Cortex of kidney (tissue), 1 donor: ENCODE results near the gene MAD1L1.
"Not testable (repeated sequence)": the region's sequence is repeated elsewhere in the genome, so short reads cannot be mapped to it uniquely, and the experiment has no call there.

Source experiments
- DNase-seq: peaks from one replicate; lab custom pipeline; 2025; lab: John Stamatoyannopoulos, UW

Gene MAD1L1

DNA sequence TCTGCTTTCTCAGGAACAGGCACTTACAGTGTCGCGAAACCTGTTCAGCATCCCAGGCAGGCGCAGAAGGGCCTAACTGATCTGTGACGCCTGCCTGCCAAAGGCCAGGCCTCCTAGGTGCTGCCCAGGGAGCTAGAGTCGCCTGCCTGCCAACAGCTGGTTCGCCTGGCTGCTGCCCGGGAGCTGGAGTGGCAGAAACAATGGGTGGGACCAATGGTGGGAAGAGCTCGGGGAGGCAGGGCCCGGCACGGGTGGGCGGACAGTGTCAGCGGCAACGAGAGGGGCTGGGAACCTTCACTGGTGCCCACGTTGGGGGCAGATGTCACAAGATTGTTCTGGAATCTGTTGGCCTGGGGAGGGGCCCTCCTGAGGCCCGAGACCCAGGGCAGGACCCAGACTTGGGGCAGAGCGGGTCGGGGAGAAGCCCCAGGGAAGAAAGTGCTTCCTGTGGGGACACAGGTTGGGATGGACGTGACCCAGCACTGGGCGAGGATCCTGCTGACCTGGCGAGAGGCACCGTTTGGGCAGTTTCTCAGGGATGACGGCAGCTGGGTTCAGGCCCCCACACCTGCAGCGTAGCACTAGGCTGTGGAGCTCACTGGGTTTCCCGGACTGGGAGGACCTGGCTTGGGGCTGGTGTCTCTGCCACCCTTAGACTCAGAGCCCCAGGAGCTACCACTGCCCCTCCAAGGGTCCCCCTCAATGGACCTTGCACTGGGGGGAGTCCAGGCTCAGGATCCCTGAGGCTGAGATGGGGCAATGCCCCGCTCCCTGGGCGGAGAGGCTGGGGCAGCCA lies 380.8 kb downstream of the MAD1L1 start:
- DNase-seq = no peak

DNA sequence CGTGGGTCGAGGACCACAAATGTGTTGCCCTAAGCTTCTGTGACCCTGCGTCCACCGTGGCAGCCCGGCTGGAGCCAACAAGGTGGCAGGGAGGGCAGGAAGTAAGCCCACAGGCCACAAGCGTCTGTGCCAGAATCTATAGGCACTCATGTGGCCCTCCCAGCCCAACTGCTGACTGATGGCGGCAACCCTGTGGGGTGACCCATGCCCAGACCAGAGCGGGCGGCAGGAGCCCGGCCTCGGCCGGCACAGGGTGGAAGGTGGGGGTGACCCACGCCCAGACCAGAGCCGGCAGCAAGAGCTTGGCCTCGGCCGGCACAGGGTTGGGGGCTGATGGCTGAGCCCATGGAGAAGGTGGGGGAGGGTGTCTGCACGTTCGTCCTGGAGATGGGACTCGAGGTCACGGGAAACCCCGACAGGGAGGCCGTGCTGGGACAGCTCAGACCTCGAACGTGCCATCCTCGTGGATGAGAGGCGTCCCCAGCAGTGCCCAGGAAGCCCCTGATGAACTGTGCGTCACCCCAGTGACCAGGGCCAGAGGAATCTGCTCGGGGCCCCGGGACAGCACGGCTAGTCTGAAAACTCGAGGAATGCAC lies 381.7 kb downstream of the MAD1L1 start:
- DNase-seq = no peak

DNA sequence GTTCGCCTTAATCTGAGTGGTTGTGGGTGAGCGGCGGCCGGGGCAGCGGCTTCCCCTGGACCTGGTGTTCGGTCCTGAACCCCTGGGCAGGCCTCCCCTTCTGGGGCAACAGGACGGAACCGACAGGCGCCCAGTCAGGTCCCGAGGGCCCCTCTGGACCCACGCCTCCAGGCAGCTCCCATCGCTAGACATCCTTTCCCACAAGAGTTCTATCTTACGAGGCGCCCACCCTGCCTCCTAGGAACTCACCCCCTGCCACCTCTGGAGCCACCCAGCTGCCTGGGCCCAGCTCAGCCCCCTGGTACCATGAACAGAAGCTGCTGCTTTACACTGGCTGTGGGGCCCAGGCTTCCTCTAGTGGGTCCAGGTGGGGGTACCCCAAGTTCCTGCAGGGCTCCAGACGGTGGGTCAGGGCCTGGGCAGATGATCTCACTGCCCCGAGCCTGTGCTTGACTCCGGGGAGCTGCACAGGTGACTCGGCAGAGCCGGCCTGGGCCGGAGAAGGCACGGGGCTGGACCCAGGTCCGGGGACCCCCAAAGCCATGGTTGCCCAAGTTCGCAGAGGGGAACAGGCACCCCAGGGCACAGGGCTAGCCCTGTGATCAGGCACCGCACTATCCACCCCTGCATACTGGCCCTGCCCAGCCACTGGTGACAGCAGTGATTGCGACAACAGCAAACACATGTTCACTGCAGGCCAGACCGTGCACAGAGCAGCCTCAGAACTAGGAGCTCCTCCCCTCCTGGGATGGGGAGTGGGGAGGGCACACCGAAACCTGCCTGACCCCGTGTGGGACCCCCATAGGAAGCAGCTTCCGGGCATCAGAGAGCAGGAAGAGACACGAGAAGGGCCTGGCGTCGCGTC lies 382.4 kb downstream of the MAD1L1 start:
- DNase-seq = no peak

DNA sequence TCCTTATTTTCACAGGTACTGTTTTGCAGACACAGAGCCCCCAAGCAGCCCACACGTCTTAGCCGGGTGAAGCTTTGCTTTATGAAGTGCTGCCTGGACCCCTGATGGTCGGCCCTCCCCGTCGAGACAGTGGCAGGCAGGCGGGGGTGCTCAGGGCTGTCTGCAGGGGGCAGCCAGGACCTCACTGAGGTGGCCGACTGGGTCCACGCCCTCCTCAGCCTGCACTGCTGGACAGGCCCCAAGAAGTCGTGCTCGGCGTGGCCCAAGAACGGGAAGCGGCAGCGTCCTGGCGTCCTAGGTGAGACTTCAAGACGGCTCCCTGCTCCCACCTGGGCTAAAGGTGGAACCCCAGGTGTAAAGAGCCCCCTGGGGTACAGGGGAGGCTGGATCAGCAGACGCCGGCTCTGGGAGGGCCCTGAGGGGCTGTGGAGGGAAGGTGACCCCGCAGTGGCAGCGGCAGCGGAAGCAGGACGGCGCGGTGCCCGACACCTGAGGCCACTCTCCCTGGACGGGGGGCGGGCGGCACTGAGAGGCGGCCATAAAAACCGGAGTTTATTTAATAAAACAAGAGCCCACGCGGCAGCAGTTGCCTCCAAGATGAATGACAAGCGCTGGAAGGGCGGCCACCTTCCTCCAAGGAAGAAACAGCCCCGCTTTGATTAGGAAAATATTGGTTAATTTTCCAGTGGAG lies 383.2 kb downstream of the MAD1L1 start:
- DNase-seq = no peak

DNA sequence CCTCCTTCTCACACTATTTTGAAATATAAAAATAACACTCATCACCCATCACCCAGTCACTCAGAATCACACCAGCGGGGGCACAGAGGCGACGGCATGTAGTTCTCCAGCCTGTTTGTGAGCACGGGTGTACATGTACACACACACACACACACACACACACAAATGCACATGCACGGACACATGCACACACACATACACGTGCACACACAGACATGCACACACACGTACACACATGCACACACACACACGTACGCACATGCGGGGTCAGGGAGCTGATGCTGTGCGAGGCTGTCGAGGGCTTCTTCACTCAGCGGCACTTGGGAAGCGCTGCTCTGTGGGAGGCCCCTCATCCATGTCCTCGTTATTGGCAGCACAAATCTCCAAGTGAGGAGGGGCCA lies 383.8 kb downstream of the MAD1L1 start:
- no peak for DNase-seq

DNA sequence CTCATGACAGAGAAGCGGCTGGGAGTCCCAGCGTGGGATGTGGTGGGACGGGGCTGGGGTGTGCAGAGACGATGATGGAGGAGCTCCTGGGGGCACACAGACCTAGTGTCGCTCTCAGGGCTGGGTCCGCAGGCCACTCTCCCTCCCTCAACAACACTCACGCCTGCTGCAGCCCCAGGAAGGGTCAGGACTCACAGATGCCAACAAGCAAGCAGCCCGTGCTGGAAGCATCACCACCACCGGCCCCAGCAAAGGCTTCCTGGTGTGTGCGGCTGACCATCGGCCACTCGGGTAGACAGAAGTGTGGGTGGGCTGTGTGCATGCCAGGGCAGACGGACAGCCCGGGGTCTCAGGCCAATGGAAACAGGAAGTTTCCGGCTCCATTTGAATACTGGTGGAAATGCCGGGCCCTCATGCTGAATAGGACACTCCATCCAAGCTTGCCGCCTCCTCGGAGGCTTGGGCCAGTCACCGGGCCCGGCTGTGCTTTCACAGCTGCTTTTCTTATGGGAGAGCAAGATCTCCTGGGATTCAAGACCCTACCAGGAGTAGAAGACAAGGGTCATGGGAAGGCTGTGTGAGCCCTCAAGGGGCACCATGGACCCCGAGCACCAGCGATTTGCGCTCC lies 384.6 kb downstream of the MAD1L1 start:
- no peak for DNase-seq

DNA sequence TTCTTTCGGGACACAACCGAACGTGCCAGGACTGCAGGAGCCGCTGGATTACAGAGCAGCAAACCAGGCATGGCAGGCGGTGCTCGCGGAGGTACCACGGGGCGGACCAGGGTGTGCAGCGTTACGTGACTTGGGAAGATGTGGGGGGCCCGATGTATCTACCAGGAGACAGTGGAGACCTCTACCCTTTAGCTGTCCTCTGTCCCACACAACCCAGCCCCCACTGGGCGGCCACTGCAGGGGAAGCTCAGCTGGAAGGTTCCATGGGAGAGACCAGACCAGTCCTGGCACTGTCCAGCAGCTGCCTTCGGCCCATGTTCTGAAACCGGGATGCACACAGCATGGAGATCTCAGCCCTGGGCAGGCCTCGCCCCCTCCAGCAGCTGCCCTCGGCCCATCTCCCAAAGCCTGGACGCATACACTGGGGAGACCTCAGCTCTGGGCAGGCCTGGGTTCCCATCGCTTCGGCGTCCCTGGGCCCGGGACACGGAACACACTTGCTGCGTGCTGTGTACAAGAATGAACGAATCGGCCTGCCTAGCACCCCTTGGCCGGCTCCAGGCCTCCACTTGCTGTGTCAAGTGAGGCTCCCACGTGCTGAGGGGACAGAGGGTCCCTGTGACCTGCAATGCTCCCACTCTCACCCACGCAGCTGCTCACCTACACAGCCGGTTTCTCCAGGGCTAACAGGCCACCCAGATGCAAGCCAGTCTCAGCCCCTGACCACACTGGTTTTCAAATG lies 385.3 kb downstream of the MAD1L1 start:
- no peak for DNase-seq

DNA sequence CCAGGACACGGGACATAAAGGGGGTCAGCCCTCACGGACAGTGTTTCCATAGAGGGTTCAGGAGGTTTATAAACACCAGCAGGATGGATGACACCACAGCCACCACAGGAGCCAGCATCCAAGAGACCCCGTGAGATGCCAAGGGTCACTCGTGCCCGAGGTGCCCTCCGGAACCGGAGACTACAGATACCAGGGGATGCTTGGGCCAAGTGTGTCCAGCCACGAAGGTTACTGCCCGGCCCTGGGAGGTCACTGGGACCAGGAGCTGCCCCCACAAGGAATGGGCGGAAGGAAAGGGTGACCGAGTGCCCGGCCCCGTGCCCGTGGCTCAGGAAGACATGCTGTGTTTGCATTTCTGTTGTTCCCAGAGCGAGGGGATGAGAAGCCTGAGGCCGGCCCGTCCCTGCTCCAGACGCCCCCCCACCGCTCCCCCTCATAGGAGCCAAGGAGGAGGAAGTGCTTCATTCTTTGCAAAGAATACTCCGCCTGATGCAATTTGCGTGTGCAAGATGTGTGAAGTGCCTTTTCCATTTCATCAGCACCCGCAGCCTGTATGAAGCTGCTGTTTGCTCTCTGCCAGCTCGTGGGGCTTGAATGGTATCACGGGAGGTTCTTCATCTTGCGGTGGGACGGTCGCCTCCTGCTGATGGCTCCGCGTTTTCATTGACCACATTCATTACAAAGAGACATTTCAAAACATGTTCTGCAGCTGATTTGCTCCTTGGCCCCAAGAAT lies 386.2 kb downstream of the MAD1L1 start:
- no peak for DNase-seq

DNA sequence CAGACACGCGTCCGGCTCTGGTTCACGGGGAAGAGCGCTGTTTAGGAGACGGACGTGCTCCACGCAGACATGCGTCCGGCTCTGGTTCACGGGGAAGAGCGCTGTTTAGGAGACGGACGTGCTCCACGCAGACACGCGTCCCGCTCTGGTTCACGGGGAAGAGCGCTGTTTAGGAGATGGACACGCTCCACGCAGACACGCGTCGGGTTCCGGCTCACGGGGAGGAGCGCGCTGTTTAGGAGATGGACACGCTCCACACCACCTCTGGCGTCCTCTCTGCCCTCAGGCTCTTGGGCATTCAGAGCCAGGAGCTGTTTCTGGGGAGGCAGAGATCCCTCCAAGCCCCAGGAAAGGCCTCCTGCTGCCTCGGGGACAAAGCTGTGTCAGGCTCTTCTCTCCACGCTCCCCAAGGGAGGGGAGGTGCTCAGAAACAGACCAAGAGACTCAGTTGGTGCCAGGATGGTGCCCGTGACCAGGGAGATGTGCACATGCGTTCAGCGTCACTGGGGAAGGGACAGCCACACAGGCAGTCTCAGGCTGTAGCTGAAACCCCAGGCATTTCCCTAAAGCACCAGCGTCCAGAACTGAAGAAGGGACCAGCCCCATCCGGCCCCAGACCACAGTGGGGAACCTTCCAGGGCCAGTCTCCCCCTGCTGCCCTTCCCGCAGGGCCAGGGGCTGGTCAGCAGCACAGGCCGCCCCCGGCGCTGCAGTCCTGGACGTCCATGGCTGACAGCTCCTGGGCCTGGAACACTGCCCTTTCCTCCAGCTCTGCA lies 387.0 kb downstream of the MAD1L1 start:
- DNase-seq = no peak

DNA sequence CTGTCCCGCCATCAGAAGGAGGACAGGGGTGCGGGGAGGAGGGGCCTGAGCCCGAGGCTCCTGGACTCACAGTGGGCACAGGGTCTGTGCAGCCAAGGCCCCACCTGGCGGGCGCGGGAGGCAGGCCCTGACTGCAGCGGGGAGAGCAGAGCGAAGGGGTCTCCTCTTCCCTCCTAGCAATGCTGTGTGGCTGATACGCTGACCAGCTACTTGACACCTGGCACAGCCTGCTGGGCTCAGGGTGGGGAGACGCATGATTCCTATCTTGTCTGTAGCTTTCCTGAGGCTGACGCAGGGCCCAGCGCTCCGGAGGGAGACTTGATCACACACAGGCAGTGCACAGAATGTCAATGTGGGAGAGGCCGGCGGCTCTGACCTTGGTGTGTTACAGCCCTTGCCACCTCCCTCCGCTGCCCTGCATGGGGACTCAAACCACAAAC lies 387.8 kb downstream of the MAD1L1 start:
- no peak for DNase-seq

DNA sequence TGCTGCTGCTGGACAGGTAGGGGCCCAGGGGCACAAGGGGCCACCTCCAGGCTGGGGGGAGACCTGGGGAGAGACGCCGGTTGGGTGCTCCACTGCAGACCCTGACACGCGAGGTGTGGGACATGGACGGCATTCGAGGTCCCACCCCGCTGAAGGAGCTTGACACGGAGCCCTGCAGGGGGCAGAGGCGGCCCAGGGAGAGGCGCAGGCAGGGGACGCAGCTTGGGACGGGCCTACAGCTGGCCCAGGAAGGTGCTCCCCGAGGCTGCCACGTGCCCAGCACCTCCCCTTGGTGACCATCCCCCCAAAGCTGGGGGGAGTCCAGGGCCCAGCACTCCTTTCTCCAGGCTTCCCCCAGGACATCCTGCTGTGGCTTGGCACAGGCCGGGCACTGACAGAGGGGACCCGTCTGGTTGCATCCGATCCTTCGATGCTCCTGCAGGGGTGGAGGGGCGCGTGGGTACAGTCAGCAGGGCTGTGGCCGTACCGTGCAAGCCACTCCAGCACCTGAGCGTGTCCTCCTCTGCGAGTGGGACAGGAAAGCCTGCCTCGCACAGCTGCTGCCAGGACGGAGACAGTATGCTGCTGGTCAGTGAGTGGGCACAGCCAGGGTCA lies 388.3 kb downstream of the MAD1L1 start:
- DNase-seq = no peak

DNA sequence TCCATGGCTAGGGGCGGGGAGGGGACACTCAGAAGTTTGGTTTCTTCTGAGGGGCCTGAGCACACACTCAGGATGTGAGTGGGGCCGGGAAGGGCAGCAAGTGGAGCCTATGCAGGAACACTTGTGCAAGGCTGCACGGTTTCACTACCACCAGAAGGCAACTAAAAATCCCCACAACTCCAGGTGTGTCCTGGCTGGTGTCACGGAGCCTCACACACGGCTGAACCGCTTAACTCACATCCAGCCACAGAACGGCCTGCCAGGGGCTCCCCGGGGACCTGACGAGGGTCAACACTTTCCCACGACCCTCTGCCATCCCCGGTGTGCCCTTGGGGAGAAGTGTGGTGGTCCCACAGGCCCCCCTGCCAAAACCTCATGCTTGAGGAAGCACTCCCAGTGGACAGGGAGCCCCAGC lies 388.8 kb downstream of the MAD1L1 start:
- no peak for DNase-seq

DNA sequence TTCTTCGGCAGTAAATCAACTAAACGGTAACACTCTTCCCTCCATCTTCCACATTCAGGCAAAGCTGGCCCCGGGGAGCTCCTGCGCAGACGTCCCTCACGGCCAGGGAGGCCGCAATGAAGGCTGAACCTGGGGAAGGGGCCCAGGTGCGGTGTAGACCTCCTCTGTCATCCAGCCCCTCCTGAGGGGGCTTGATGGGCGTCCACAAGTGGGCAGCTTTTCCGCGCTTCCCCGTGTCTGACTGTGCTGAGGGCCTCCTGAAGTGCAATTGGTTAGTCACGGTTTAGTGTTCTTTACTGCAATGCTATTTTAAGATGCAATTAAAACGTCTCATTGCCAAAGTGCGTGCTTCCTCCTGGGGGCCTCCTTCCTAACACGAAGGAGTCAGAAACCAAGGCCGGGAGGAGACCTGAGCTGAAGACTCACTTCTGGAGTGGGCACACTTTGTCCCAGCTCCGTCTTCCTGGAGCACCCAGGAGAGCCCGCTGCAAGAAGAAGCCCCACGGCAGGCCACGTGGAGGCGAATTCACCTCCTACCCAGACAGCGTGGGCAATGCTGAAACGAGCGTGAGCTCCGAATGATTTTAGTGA lies 389.4 kb downstream of the MAD1L1 start:
- no peak for DNase-seq

DNA sequence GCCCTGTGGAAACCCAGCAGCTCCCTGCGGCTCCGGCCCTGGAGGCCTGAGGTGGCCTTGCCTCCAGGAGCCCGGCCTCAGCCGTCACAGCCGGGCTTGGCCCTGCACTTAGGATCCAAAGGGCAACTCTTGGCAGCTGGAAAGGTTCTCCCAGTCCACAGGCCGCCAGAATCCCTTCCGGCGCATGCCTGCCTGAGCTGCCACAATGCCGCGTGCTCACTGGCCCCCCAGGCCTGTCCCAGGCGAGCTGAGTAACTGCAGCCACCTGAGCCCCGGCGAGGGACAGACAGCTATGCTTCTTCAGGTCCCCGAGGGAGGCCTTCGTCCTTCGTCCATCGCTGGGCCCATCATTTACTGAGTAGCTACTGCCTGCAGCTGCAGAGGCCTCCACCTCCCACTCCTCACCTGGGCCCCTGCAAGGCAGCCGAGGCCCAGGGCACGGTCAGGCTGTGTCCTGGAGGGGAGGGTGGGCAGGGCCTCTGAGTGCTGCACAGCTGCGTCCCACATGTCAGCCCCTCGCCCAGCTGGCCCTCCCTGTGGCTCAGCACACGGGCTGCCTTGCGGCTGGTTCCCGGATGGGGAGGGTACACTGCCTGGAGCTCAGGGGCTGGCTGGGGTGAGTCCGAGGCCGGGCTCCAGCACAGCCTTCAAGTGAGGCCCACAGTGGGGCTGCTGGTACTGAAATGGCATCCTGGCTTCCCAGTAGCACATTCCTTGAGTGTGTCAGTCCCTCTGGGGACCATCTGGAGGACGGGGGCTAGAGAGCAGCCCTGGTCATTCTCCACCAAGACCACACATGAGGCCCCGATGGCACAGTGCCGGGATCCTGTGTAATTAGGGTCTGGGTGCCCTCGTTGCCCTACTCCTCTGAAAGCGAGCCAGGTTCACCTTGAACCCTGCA lies 390.2 kb downstream of the MAD1L1 start:
- no peak for DNase-seq

DNA sequence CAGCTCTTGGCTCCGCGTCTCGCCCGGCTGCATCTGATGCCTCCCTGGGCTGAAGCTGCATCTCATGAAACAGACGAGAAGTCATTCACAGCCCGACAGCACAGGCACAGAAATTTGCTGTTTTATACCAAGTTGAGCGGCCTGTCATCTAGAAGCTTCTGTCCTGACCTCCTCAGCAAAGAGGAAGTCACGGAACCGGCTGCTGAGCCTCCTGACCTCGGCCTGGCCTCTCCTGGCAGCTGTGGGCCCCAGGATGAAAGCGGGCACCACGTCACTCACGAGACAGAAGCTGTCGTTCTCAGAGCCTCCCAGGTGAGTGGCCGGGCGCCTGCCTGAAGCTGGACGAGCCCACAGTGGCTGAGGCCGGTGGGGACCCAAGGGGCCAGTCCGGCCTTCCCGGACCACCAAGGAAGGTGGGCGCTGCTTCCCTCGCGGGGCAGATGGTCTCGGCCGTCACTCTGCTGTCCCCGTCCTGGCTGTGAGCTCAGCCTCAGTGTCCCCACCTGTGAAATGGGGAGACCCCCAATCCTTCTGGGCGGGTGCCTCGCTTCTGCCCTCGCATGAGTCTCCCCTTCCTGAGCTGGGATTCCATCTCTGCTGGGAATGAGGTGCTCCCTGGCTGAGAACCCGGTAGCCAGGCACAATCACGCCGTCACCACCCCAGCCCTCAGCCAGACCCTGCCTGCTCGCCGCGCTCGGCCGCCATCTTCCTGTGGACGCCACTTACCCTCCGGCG lies 391.3 kb downstream of the MAD1L1 start:
- not testable (repeated sequence) for DNase-seq

DNA sequence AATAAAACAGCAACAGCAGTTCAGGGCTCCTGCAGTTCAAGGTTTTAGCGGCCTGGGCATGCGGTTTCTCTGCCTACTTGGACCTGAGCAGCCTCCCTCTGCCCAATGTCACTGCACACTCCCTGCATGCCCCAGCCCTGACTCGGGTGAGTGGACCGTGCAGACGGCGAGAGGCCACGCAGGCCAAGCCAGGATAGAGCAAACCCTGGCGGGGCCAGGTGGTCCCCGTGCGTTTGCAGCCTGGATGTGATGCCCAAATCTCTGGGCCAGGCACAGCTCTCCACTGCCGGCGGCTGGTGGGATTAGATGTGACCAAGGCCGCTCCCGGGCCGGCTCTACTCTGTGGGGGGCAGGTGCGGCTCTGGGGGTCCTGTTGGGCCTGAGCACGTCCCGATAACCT lies 392.0 kb downstream of the MAD1L1 start:
- not testable (repeated sequence) for DNase-seq

DNA sequence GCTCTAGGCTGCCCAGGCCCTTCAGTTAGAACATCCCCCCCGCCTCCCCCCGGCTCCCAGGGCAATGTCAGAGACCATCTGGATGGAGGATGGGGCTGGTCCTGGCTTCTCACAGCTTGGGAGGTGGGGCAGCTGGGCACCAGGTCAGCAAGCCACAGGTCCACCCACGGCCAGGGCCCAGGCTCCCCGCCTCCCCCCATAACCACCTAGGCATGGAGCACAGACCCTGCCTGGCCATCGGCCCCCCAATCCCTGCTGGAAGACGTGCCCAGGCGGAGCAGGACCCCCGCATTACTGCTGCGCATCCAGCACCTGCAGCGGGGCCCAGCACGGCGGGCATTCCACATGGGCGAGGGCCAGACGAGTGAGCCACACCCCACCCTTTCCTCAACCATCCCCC lies 393.0 kb downstream of the MAD1L1 start:
- no peak for DNase-seq
